HCT116 (cell line): ENCODE data around the gene SPATA7. TPM values are rescaled to one million over a fixed set of nuclear protein-coding genes. Genes with fewer than 3 reads are reported as not detected.

ENCODE experiments used
- ATAC-seq: fragments of 200-7000 bp; cut with Tn5 transposase; 2 replicates; pipeline ENCODE4 v1.9.1; 2020; ENCODE audit warnings: mild to moderate bottlenecking, moderate library complexity
- BruUV-seq: library from RNA; stranded (reverse); fragments of 400-500 nt; replicated peaks from 2 replicates; lab custom pipeline; 2021; lab: Mats Ljungman, UMichigan
- CTCF ChIA-PET: fragments of 300-600 bp; sonication (Branson Sonifier 250); formaldehyde crosslinking; loops from one replicate; lab custom pipeline; 2021; ENCODE audit warnings: antibody characterized with exemption; lab: Charles Lee
- POLR2A ChIA-PET: fragments of 300-600, 350-600 bp; sonication (Branson Sonifier 250); formaldehyde crosslinking; loops from one replicate; lab custom pipeline; 2021; ENCODE audit warnings: antibody characterized with exemption; lab: Charles Lee
- RAD21 ChIA-PET, 2 experiments: fragments of 300-600 bp; sonication (Branson Sonifier 250); formaldehyde crosslinking; loops; one replicate each; lab custom pipeline; 2023; ENCODE audit warnings: low total read pairs in 2 of 2; ENCODE audit not compliant: uncharacterized antibody in 2 of 2, unreplicated experiment in 2 of 2, low non-redundant PET in 1 of 2; lab: Charles Lee
- DNase-seq: peaks from one replicate; pipeline ENCODE4 v3.0.0-alpha.2; 2010; ENCODE audit warnings: low read depth, low spot score
- H2AFZ ChIP-seq: fragments of 200-600 bp; shearing (Covaris generic), sonication (generic); 2 replicates; pipeline ENCODE4 v1.6.1; 2017; ENCODE audit warnings: low read depth, mixed run types, mixed read lengths, antibody characterized with exemption, low read length; ENCODE audit not compliant: poor library complexity, severe bottlenecking
- H3K27ac ChIP-seq: 2 replicates; pipeline ENCODE4 v1.5.1; 2012; ENCODE audit warnings: low read depth, low read length
- H3K27me3 ChIP-seq: fragments of 200-600 bp; sonication (generic); 2 replicates; pipeline ENCODE4 v1.6.1; 2016; ENCODE audit warnings: mixed run types, low read length, mixed read lengths; ENCODE audit not compliant: insufficient read depth
- H3K36me3 ChIP-seq, 2 experiments: fragments of 200-500 bp in 1 of 2; fragments of 200-600 bp in 1 of 2; sonication (Bioruptor generic) in 1 of 2; sonication (generic) in 1 of 2; 2 replicates each; pipeline versions ENCODE4 v1.5.1 to v1.6.1; 2014 to 2016; ENCODE audit warnings: low read length in 2 of 2, inconsistent platforms in 1 of 2, mixed read lengths in 1 of 2, mixed run types in 1 of 2; ENCODE audit not compliant: insufficient read depth in 2 of 2, control insufficient read depth in 1 of 2
- H3K4me1 ChIP-seq, 2 experiments: fragments of 200-600 bp in 1 of 2; sonication (generic) in 1 of 2; 2 replicates each; pipeline versions ENCODE4 v1.5.1 to v1.6.1; 2012 to 2017; ENCODE audit warnings: low read length in 2 of 2, inconsistent platforms in 1 of 2, mild to moderate bottlenecking in 1 of 2, mixed read lengths in 1 of 2, mixed run types in 1 of 2, moderate library complexity in 1 of 2; ENCODE audit not compliant: insufficient read depth in 2 of 2, control insufficient read depth in 1 of 2
- H3K4me2 ChIP-seq: fragments of 200-600 bp; sonication (generic); 2 replicates; pipeline ENCODE4 v1.6.1; 2017; ENCODE audit warnings: mixed run types, low read length, mixed read lengths
- H3K4me3 ChIP-seq, 2 experiments: fragments of 200-600 bp in 1 of 2; sonication (generic) in 1 of 2; replicated peaks in 1 of 2; 2 replicates each; pipeline ENCODE4 v1.5.1; 2011 to 2016; ENCODE audit warnings: low read length in 2 of 2, control low read depth in 1 of 2, low read depth in 1 of 2, mild to moderate bottlenecking in 1 of 2, mixed read lengths in 1 of 2, mixed run types in 1 of 2
- H3K79me2 ChIP-seq: fragments of 200-600 bp; sonication (generic); 2 replicates; pipeline ENCODE4 v1.6.1; 2017; ENCODE audit warnings: mild to moderate bottlenecking, mixed run types, low read length, moderate library complexity, mixed read lengths; ENCODE audit not compliant: insufficient read depth
- H3K9ac ChIP-seq: fragments of 200-600 bp; sonication (generic); 2 replicates; pipeline ENCODE4 v1.6.1; 2016; ENCODE audit warnings: low read length, mixed read lengths
- H3K9me2 ChIP-seq: fragments of 200-600 bp; sonication (generic), shearing (Covaris generic); 2 replicates; pipeline ENCODE4 v1.6.1; 2017; ENCODE audit warnings: mixed run types, mild to moderate bottlenecking, moderate library complexity; ENCODE audit not compliant: insufficient read depth
- H3K9me3 ChIP-seq, 2 experiments: fragments of 200-500 bp in 1 of 2; fragments of 200-600 bp in 1 of 2; sonication (Bioruptor generic) in 1 of 2; sonication (generic) in 1 of 2; 2 replicates each; pipeline ENCODE4 v1.6.1; 2014 to 2017; ENCODE audit warnings: low read length in 2 of 2, mixed read lengths in 2 of 2, inconsistent platforms in 1 of 2, low read depth in 1 of 2, mild to moderate bottlenecking in 1 of 2, mixed run types in 1 of 2, moderate library complexity in 1 of 2; ENCODE audit not compliant: control insufficient read depth in 1 of 2, insufficient read depth in 1 of 2
- H4K20me1 ChIP-seq: fragments of 200-600 bp; sonication (generic), shearing (Covaris generic); 2 replicates; pipeline ENCODE4 v1.6.1; 2017; ENCODE audit warnings: mixed run types, mild to moderate bottlenecking, moderate library complexity; ENCODE audit not compliant: insufficient read depth
- ATF3 ChIP-seq: IDR thresholded peaks from 2 replicates; pipeline ENCODE4 v1.6.1; 2012
- CEBPB ChIP-seq: IDR thresholded peaks from 2 replicates; pipeline ENCODE4 v1.6.1; 2012; ENCODE audit warnings: low read depth
- CTCF ChIP-seq, 3 experiments: fragments of 200-600 bp in 1 of 3; sonication (generic) in 1 of 3; IDR thresholded peaks in 2 of 3; conservative IDR thresholded peaks in 1 of 3; 2 replicates each; pipeline ENCODE4 v1.5.1; 2012 to 2017; ENCODE audit warnings: low read depth in 2 of 3, low read length in 2 of 3, antibody characterized with exemption in 1 of 3, borderline replicate concordance in 1 of 3, control low read depth in 1 of 3, mild to moderate bottlenecking in 1 of 3, mixed read lengths in 1 of 3, mixed run types in 1 of 3, moderate library complexity in 1 of 3; ENCODE audit not compliant: insufficient read depth in 1 of 3
- EZH2phosphoT487 ChIP-seq: fragments of 200-600 bp; IDR thresholded peaks from 2 replicates; pipeline ENCODE4 v1.6.1; 2018; ENCODE audit warnings: antibody characterized with exemption, borderline replicate concordance
- POLR2AphosphoS5 ChIP-seq: IDR thresholded peaks from 2 replicates; pipeline ENCODE4 v1.6.1; 2011; ENCODE audit warnings: mild to moderate bottlenecking, low read depth, low read length, moderate library complexity
- intact Hi-C: fragments of 100-400 bp; cut with micrococcal nuclease; formaldehyde crosslinking; loops from 2 replicates; pipeline ENCODE4 v1.10.0; 2022
- total RNA-seq: library from RNA; stranded (reverse); gene quantifications from one replicate; pipeline ENCODE4 v1.2.1, GENCODE V29; 2021; ENCODE audit not compliant: unreplicated experiment

SPATA7 gene
- total RNA-seq, 1 experiment from 2014 or later: 6.2 TPM

- TF ChIP-seq CTCF (IDR thresholded peaks at IDR 0.05 in 2 of 3, conservative IDR thresholded peaks at IDR 0.05 in 1 of 3; ENCODE audit: borderline replicate concordance in 1 of 3, insufficient read depth in 1 of 3, low read depth in 2 of 3, low read length in 2 of 3) (no peak), POLR2AphosphoS5 (no peak), CEBPB (no peak), ATF3 (no peak)
These were observed 35.8 kb downstream of the SPATA7 start (continued) for GRCh38 chr14:88421286-88421685.

- no peak for TF ChIP-seq EZH2phosphoT487
- DNase-seq (no peak), ATAC-seq (no peak)
- H3K36me3 ChIP-seq: no peaks in the 10 kb centered on the region
- intact Hi-C loops: no loop called here
- no peaks in the 10 kb centered on the region for H3K79me2 ChIP-seq
- no peak overlapping the region for H2AFZ ChIP-seq
- no peaks in the 10 kb centered on the region for H3K4me1 ChIP-seq
- H4K20me1 ChIP-seq: no peaks in the 10 kb centered on the region
- H3K9me2 ChIP-seq: no peaks in the 10 kb centered on the region
- H3K9me3 ChIP-seq: no peaks in the 10 kb centered on the region
- POLR2A ChIA-PET: no interaction called here
- CTCF ChIA-PET: no interaction called here
- RAD21 ChIA-PET: no interaction called here
- H3K4me2 ChIP-seq: no peak overlapping the region
- H3K27me3 ChIP-seq: no peaks in the 10 kb centered on the region
- H3K4me3 ChIP-seq: no peak overlapping the region
- H3K9ac ChIP-seq: no peak overlapping the region
- no peak overlapping the region for H3K27ac ChIP-seq
- BruUV-seq: no TSS peak
These were observed 36.6 kb downstream of the SPATA7 start for GRCh38 chr14:88422047-88422446.
